H9 (cell line): Measurements from ENCODE around the gene MITD1. TPM values are rescaled to one million over a fixed set of nuclear protein-coding genes. Genes with fewer than 3 reads are reported as not detected.

Source experiments
- DNase-seq: peaks from one replicate; pipeline ENCODE4 v3.0.0-alpha.2; 2017
- H2AFZ ChIP-seq: one replicate; pipeline ENCODE4 v1.6.1; 2013; ENCODE audit warnings: mild to moderate bottlenecking, low read length, control low read depth, moderate library complexity
- H2AK5ac ChIP-seq: 2 replicates; pipeline ENCODE4 v1.6.1; 2013; ENCODE audit warnings: low read length, control low read depth, mixed read lengths; ENCODE audit not compliant: insufficient read length
- H2BK120ac ChIP-seq: one replicate; pipeline ENCODE4 v1.6.1; 2013; ENCODE audit warnings: low read depth, mild to moderate bottlenecking, low read length, control low read depth, inconsistent platforms; ENCODE audit not compliant: poor library complexity, severe bottlenecking
- H2BK12ac ChIP-seq: 2 replicates; pipeline ENCODE4 v1.6.1; 2013; ENCODE audit warnings: low read length, control low read depth, mixed read lengths, low read depth; ENCODE audit not compliant: insufficient read length
- H2BK15ac ChIP-seq: 2 replicates; pipeline ENCODE4 v1.6.1; 2013; ENCODE audit warnings: low read depth, low read length, control low read depth
- H2BK20ac ChIP-seq: one replicate; pipeline ENCODE4 v1.6.1; 2013; ENCODE audit warnings: low read depth, mild to moderate bottlenecking, low read length, control low read depth, inconsistent platforms; ENCODE audit not compliant: poor library complexity, severe bottlenecking
- H2BK5ac ChIP-seq: 2 replicates; pipeline ENCODE4 v1.6.1; 2013; ENCODE audit warnings: low read length, control low read depth, mixed read lengths; ENCODE audit not compliant: insufficient read length
- H3K14ac ChIP-seq: 2 replicates; pipeline ENCODE4 v1.6.1; 2013; ENCODE audit warnings: low read length, control low read depth; ENCODE audit not compliant: insufficient read depth
- H3K18ac ChIP-seq: 2 replicates; pipeline ENCODE4 v1.6.1; 2013; ENCODE audit warnings: low read depth, mild to moderate bottlenecking, mixed read lengths, low read length, control low read depth; ENCODE audit not compliant: insufficient read length
- H3K23ac ChIP-seq: 2 replicates; pipeline ENCODE4 v1.6.1; 2013; ENCODE audit warnings: low read length, control low read depth, mixed read lengths, low read depth; ENCODE audit not compliant: insufficient read length
- H3K23me2 ChIP-seq: 2 replicates; pipeline ENCODE4 v1.6.1; 2013; ENCODE audit warnings: low read depth, mild to moderate bottlenecking, mixed read lengths, low read length, control low read depth; ENCODE audit not compliant: insufficient read length, poor library complexity, severe bottlenecking
- H3K27ac ChIP-seq: 2 replicates; pipeline ENCODE4 v1.5.1; 2013; ENCODE audit warnings: low read length, control low read depth, mixed read lengths, low read depth; ENCODE audit not compliant: insufficient read length
- H3K27me3 ChIP-seq: 2 replicates; pipeline ENCODE4 v1.6.1; 2013; ENCODE audit warnings: low read length, control low read depth, inconsistent platforms; ENCODE audit not compliant: insufficient read depth
- H3K4ac ChIP-seq: 2 replicates; pipeline ENCODE4 v1.6.1; 2013; ENCODE audit warnings: low read depth, mild to moderate bottlenecking, control low read depth, inconsistent platforms, low read length, moderate library complexity
- H3K4me1 ChIP-seq: 2 replicates; pipeline ENCODE4 v1.6.1; 2013; ENCODE audit warnings: low read length, control low read depth, inconsistent platforms; ENCODE audit not compliant: insufficient read depth
- H3K4me2 ChIP-seq: 2 replicates; pipeline ENCODE4 v1.6.1; 2013; ENCODE audit warnings: low read length, control low read depth, mixed read lengths; ENCODE audit not compliant: insufficient read length, insufficient read depth
- H3K56ac ChIP-seq: 2 replicates; pipeline ENCODE4 v1.6.1; 2013; ENCODE audit warnings: low read depth, mild to moderate bottlenecking, mixed read lengths, low read length, control low read depth; ENCODE audit not compliant: insufficient read length
- H3K79me1 ChIP-seq: 2 replicates; pipeline ENCODE4 v1.6.1; 2013; ENCODE audit warnings: low read depth, mild to moderate bottlenecking, moderate library complexity, low read length, control low read depth, inconsistent platforms; ENCODE audit not compliant: insufficient read depth, poor library complexity, severe bottlenecking
- H3K79me2 ChIP-seq: 2 replicates; pipeline ENCODE4 v1.6.1; 2013; ENCODE audit warnings: low read length, control low read depth, inconsistent platforms; ENCODE audit not compliant: insufficient read depth
- H3K9ac ChIP-seq: 2 replicates; pipeline ENCODE4 v1.6.1; 2013; ENCODE audit warnings: low read length, control low read depth, mixed read lengths; ENCODE audit not compliant: insufficient read length; ENCODE audit errors: extremely low read depth
- H3K9me3 ChIP-seq: one replicate; pipeline ENCODE4 v1.6.1; 2013; ENCODE audit warnings: low read depth, low read length, inconsistent platforms; ENCODE audit not compliant: control insufficient read depth
- H3T11ph ChIP-seq: one replicate; pipeline ENCODE4 v1.6.1; 2013; ENCODE audit warnings: mild to moderate bottlenecking, low read length, control low read depth, inconsistent platforms
- H4K20me1 ChIP-seq: one replicate; pipeline ENCODE4 v1.6.1; 2013; ENCODE audit not compliant: control insufficient read depth, insufficient read length, insufficient read depth
- H4K5ac ChIP-seq: 2 replicates; pipeline ENCODE4 v1.6.1; 2013; ENCODE audit warnings: low read depth, mild to moderate bottlenecking, mixed read lengths, low read length, control low read depth; ENCODE audit not compliant: insufficient read length
- H4K8ac ChIP-seq: replicated peaks from 2 replicates; pipeline ENCODE4 v1.6.1; 2013; ENCODE audit warnings: low read length, control low read depth, mixed read lengths, low read depth; ENCODE audit not compliant: insufficient read length
- H4K91ac ChIP-seq: 2 replicates; pipeline ENCODE4 v1.6.1; 2013; ENCODE audit warnings: low read depth, mild to moderate bottlenecking, moderate library complexity, mixed read lengths, low read length, control low read depth; ENCODE audit not compliant: insufficient read length
- H3K27ac Mint-ChIP-seq, 3 experiments: 2 replicates in 2 of 3; 3 replicates in 1 of 3; pipeline ENCODE4 v1.8.0; 2020 to 2021; ENCODE audit warnings: mixed read lengths in 3 of 3, mild to moderate bottlenecking in 1 of 3, moderate library complexity in 1 of 3
- H3K27me3 Mint-ChIP-seq: 2 replicates; pipeline ENCODE4 v1.8.0; 2021; ENCODE audit warnings: low read depth, mild to moderate bottlenecking, moderate library complexity, mixed read lengths
- H3K36me3 Mint-ChIP-seq, 3 experiments: 2 replicates in 2 of 3; 3 replicates in 1 of 3; pipeline ENCODE4 v1.8.0; 2020 to 2021; ENCODE audit warnings: low read depth in 3 of 3, mixed read lengths in 3 of 3; ENCODE audit not compliant: insufficient read depth in 1 of 3
- H3K4me1 Mint-ChIP-seq, 2 experiments: 2 replicates each; pipeline ENCODE4 v1.8.0; 2020; ENCODE audit warnings: mixed read lengths in 2 of 2
- H3K4me3 Mint-ChIP-seq, 2 experiments: 2 replicates in 1 of 2; 3 replicates in 1 of 2; pipeline ENCODE4 v1.8.0; 2020 to 2021; ENCODE audit warnings: mild to moderate bottlenecking in 2 of 2, mixed read lengths in 2 of 2, moderate library complexity in 1 of 2
- H3K9me3 Mint-ChIP-seq, 2 experiments: 2 replicates in 1 of 2; 3 replicates in 1 of 2; pipeline ENCODE4 v1.8.0; 2020; ENCODE audit warnings: mild to moderate bottlenecking in 2 of 2, mixed read lengths in 2 of 2, moderate library complexity in 1 of 2
- WGBS: extraction: QIAGEN DNeasy Blood & Tissue Kit; methylation state at CpG from one replicate; pipeline ENCODE4 v1.1.7; 2013; ENCODE audit warnings: missing lambda C conversion rate, low lambda C conversion rate, mixed read lengths; ENCODE audit not compliant: insufficient read length; ENCODE audit errors: extremely low coverage; 5-methylcytosine and 5-hydroxymethylcytosine counted together
- long read RNA-seq: library from polyadenylated mRNA; unstranded; transcript quantifications from one replicate; pipeline ENCODE4 v2.0.0, GENCODE V29; 2020
- total RNA-seq: library from RNA; stranded (reverse); gene quantifications from 2 replicates; pipeline ENCODE4 v1.2.1, GENCODE V29; 2021
- TF ChIP-seq, protein P1 (sequence below): fragments of 200-600 bp; sonication (generic); conservative IDR thresholded peaks from 3 replicates; pipeline ENCODE4 v1.8.0; 2021; ENCODE audit warnings: antibody characterized with exemption, mild to moderate bottlenecking

Gene MITD1
- total RNA-seq: 35.2 and 39.4 TPM in 2 replicates
- long read RNA-seq, transcript MITD1-201 (7 exons, 939 nt): major isoform, 16 of 43 reads
- long read RNA-seq, partial matches to known transcripts: 9 of 43 reads
- long read RNA-seq, other reads (novel, unspliced or antisense): 12 of 43 reads

DNA sequence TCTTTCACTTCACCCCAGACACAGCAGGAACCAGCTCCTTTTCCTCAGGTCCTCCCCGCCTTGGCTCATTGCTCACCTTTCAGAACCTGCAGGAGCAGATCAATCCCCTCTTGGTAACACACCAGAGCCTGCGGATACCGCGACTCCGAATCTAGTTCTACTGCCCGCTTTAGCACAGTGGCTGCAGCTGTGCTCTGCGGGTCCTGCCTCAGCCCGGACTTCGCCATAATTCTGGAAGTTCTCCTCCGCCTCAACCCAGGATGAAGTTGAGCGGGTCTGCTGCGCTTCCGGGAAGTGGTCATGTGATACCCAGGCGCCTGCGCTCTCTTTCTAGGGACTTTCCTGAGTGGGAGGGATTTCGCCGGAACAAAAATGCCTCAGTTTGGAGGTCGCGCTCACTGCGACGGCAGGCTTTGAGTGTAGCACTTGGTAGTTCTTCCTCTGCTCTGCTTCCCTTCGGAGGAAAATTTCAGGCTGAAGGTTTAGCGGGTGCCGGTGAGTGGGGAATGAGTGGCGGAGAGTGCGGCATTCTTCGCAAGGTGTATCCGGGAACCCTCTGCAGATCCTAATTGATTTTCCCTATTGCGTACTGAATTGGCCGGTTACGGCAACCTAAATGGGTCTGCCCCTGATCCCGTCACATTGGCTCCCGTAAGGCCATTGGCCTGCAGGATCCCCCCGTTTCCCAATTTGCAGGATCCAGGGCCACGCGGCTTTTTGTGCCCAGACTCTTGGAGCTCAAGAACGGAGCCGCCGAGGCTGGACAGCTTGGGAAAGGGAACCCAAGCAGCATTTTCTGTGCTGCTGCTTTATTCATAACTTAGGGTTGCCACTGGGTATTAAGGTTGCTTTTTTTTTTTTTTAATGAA is at the start of gene MITD1, which contains the start of gene MRPL30:
Gene MITD1 (minus strand): TSS at position 304 of the 869 bp plus-strand sequence. CDS start 77 bp downstream, at position 227.
Gene MRPL30 (plus strand): TSS at position 430 of the 869 bp plus-strand sequence. CDS start 5,020 bp downstream, outside the sequence.
- H3K4ac ChIP-seq: no peak within 1 kb of the TSS; the same call in 1 of the 2 replicates
- H2BK5ac ChIP-seq: no peak within 1 kb of the TSS
- peaks cover 20 to 21% of the 10 kb centered on the region in 2 experiments for H3K4me1 Mint-ChIP-seq
- H2BK120ac ChIP-seq: no peak within 1 kb of the TSS
- H4K8ac ChIP-seq: no peak within 1 kb of the TSS
- no peak within 1 kb of the TSS for H4K91ac ChIP-seq
- no peak within 1 kb of the TSS for H2BK15ac ChIP-seq
- no CpG with 5 or more reads among the region's 39 CpGs for WGBS
- no peak within 1 kb of the TSS for H2AK5ac ChIP-seq
- H3K4me2 ChIP-seq: peak within 1 kb of the TSS; percentile 78
- no peak within 1 kb of the TSS for H3K23ac ChIP-seq
- no peaks in the 10 kb centered on the region for H4K20me1 ChIP-seq
- H3K27me3 ChIP-seq: no peaks in the 10 kb centered on the region
- H3K79me1 ChIP-seq: peaks cover 3% of the 10 kb centered on the region
- H4K5ac ChIP-seq: no peak within 1 kb of the TSS
- peak within 1 kb of the TSS; percentile 82 for H3K9ac ChIP-seq
- TF ChIP-seq, protein P1, sequence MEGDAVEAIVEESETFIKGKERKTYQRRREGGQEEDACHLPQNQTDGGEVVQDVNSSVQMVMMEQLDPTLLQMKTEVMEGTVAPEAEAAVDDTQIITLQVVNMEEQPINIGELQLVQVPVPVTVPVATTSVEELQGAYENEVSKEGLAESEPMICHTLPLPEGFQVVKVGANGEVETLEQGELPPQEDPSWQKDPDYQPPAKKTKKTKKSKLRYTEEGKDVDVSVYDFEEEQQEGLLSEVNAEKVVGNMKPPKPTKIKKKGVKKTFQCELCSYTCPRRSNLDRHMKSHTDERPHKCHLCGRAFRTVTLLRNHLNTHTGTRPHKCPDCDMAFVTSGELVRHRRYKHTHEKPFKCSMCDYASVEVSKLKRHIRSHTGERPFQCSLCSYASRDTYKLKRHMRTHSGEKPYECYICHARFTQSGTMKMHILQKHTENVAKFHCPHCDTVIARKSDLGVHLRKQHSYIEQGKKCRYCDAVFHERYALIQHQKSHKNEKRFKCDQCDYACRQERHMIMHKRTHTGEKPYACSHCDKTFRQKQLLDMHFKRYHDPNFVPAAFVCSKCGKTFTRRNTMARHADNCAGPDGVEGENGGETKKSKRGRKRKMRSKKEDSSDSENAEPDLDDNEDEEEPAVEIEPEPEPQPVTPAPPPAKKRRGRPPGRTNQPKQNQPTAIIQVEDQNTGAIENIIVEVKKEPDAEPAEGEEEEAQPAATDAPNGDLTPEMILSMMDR: no peak
- peak within 1 kb of the TSS; percentile 41 for H3K18ac ChIP-seq
- no peaks in the 10 kb centered on the region for H3K4me1 ChIP-seq
- H3K9me3 Mint-ChIP-seq: no peaks in the 10 kb centered on the region
- peaks cover 0 to 10% (median 4%) of the 10 kb centered on the region in 3 experiments; a peak in 6 of 7 replicates for H3K36me3 Mint-ChIP-seq
- H3K27ac ChIP-seq: peak within 1 kb of the TSS; percentile 31
- H3K27ac Mint-ChIP-seq: peak within 1 kb of the TSS; percentile 98 to 99 (median 99)
- no peak within 1 kb of the TSS for H2AFZ ChIP-seq
- H3K23me2 ChIP-seq: peaks cover 3% of the 10 kb centered on the region
- H2BK12ac ChIP-seq: no peak within 1 kb of the TSS
- DNase-seq: peak; percentile 94
- H3K27me3 Mint-ChIP-seq: no peaks in the 10 kb centered on the region
- H3K56ac ChIP-seq: no peak within 1 kb of the TSS
- H3T11ph ChIP-seq: no peak within 1 kb of the TSS
- peaks cover 18% of the 10 kb centered on the region; the same call in 1 of the 2 replicates for H3K79me2 ChIP-seq
- peak within 1 kb of the TSS; percentile 99 to 100 for H3K4me3 Mint-ChIP-seq
- H3K14ac ChIP-seq: peak within 1 kb of the TSS; percentile 46; the same call in 1 of the 2 replicates
- no peaks in the 10 kb centered on the region for H3K9me3 ChIP-seq
- H2BK20ac ChIP-seq: no peak within 1 kb of the TSS
